G401 (cell line): Measurements from ENCODE around the gene CAPZA1. TPM values are rescaled to one million over a fixed set of nuclear protein-coding genes. Genes with fewer than 3 reads are reported as not detected.
"Not testable (repeated sequence)": the region's sequence is repeated elsewhere in the genome, so short reads cannot be mapped to it uniquely, and the experiment has no call there.

Experiments
- DNase-seq: peaks from one replicate; pipeline ENCODE4 v3.0.0-alpha.2; 2015; ENCODE audit warnings: low spot score
- in situ Hi-C: cut with HindIII; loops from 2 replicates; pipeline ENCODE4 v1.10.0; 2016; ENCODE audit warnings: low sequenced_read_pairs, mixed read lengths
- total RNA-seq: library from RNA; depleted of rRNA; stranded (reverse); fragments of >200 nt; shearing (Covaris generic); gene quantifications from 2 replicates; pipeline ENCODE4 v1.2.3, GENCODE V29; 2014

CAPZA1 gene
- total RNA-seq, 1 experiment from 2014 or later, result 371 TPM

GRCh38 chr1:112625696-112626095 lies 6.1 kb downstream of the CAPZA1 start:
- peak; percentile 26 for DNase-seq
- in situ Hi-C loops, result no loop called here

DNA sequence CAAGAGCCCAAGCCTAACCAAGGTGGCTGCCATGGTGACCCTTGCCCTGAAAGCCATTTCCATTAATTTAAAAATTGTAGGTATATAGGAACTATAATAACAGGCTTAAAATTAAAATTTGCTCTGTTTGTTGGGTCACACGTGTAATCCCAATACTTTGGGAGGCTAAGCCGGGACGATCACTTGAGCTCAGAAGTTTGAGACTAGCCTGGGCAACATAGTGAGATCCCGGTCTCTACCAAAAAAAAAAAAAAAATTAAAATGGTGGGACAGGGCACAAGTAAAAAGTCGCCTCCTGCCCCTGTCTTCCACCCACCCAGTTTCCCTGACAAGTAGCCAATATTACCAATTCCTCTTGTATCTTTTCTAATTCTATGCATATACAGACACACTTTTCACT lies 6.6 kb downstream of the CAPZA1 start:
- no peak for DNase-seq
- in situ Hi-C loops, result no loop called here

DNA sequence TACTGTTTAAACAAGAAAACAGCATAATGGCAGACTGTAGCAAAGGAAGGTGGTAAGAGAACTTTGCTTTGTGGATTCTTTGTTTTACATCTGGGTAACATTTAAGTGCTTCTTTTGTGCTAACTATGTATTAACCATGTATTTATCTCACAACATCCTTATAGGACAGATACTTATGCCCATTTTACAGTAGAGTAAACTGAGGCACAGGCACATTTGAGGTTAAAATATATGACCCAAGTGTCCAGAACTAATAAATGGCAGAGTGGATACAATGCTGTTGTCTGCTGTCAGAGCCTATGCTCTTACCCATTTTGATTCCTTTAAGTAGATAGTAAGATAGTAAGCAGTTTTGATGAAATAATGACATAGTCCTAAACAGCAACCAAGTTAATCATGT lies 7.3 kb downstream of the CAPZA1 start:
- in situ Hi-C loops, result no loop called here
- DNase-seq, result no peak

GRCh38 chr1:112628516-112628915 lies 8.9 kb downstream of the CAPZA1 start:
- in situ Hi-C loops, result no loop called here
- no peak for DNase-seq

DNA sequence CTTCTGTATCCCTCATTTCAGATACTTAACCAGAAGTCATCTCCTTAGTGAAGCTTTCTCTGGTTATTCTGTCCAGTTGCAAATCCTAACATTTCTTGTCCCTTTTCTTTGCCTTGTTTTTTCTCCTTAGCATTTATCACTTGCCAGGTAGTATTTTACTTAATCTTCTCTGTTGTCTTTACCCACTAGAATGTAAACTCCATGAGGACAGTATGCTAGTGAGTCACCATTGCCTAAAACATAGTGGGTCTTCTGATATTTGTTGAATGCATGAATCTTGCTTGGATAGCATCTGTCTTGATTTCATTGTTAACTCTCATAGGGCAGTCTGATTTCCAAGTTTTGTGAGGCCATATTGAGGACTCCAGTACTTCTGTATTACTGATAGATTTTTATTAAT lies 9.6 kb downstream of the CAPZA1 start:
- no peak for DNase-seq
- in situ Hi-C loops, result no loop called here

DNA sequence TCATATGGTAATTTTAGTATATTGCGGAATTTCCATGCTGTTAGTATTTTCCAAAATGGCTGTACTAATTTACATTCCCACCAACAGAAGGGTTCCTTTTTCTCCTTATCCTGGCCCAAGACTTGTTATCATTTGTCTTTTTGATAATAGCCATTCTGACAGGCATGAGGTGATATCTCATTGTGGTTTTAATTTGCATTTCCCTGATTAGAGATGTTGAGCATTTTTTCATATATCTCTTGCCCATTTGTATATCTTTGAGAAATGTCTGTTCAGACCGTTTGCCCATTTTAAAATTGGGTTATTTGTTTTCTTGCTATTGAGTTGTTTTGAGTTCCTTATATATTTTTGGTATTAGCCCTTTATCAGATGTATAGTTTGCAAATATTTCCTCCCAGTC lies 14.0 kb downstream of the CAPZA1 start:
- in situ Hi-C loops, result no loop called here

DNA sequence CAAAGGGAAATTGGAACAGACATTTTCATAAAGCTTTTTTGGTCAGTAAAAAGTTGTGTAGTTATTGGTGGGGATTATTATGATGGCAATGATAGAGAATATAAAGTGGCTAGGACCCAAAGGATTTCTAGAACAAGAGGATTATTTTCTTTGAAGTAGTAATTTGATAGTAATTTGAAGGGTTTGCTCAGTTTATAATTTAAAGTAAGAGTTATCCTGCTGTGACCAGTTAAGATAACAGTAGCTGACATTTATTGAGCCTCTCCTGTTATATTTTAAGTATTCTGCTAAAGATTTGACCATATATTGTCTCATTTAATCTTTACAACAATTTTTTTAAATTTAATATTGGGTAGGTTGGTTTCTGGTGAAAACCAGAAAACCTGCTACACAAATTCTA lies 14.7 kb downstream of the CAPZA1 start:
- in situ Hi-C loops, result no loop called here
- DNase-seq, result no peak

More for the DNA sequence above, 14.0 kb downstream of the CAPZA1 start:
- DNase-seq, result no peak

GRCh38 chr1:112636056-112636455 lies 16.4 kb downstream of the CAPZA1 start:
- in situ Hi-C loops, result no loop called here
- no peak for DNase-seq

- no peak for DNase-seq
- in situ Hi-C loops, result no loop called here
Observed at GRCh38 chr1:112636597-112637253, 17.1 kb downstream of the CAPZA1 start.

GRCh38 chr1:112637254-112638109 lies 17.9 kb downstream of the CAPZA1 start:
- in situ Hi-C loops, result no loop called here
- DNase-seq, result no peak

- DNase-seq, result no peak
- in situ Hi-C loops, result no loop called here
Observed at GRCh38 chr1:112638110-112638428, 18.4 kb downstream of the CAPZA1 start.

GRCh38 chr1:112640437-112640836 lies 20.8 kb downstream of the CAPZA1 start:
- in situ Hi-C loops, result not testable (repeated sequence)

DNA sequence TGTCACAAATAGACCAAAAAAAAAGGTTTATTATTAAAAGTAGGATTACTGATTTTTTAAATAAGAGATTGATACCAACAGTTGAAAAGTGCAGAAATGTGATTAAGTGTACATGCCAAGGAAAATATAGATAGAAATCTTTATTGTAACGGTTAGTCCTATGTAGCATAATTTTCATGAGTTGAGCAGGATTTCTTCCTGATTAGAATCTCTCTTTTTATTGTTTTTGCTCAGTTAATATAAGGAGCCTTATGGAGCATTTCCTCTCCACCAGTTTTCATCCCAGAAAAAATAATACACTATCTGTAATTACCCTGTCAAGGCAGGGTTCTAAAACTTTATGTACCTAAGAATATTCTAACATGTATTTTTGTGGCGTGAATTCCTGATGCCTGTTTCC lies 23.4 kb downstream of the CAPZA1 start:
- in situ Hi-C loops, result no loop called here

More at GRCh38 chr1:112640437-112640836, 20.8 kb downstream of the CAPZA1 start:
- DNase-seq, result not testable (repeated sequence)

DNA sequence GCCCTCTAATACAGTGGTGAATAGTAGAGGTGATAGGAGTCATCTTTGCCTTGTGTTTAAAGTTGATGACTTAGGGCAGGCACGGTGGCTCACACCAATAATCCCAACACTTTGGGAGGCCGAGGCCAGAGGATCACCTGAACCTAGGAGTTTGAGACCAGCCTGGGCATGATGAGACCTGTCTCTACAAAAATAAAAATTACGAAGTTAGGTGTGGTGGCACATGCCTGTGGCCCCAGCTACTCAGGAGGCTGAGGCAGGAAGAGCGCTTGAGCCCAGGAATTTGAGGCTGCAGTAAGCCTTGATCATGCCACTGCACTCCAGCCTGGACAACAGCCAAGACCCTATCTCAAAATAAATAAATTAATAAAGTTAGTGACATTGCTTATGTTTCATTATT lies 26.6 kb downstream of the CAPZA1 start:
- no peak for DNase-seq

More for the DNA sequence above, 23.4 kb downstream of the CAPZA1 start:
- DNase-seq, result no peak

GRCh38 chr1:112651205-112651604 lies 31.6 kb downstream of the CAPZA1 start:
- DNase-seq, result no peak
- in situ Hi-C loops, result no loop called here

More for the DNA sequence above, 26.6 kb downstream of the CAPZA1 start:
- in situ Hi-C loops, result no loop called here

GRCh38 chr1:112665857-112666256 lies 46.2 kb downstream of the CAPZA1 start:
- in situ Hi-C loops, result no loop called here
- no peak for DNase-seq

DNA sequence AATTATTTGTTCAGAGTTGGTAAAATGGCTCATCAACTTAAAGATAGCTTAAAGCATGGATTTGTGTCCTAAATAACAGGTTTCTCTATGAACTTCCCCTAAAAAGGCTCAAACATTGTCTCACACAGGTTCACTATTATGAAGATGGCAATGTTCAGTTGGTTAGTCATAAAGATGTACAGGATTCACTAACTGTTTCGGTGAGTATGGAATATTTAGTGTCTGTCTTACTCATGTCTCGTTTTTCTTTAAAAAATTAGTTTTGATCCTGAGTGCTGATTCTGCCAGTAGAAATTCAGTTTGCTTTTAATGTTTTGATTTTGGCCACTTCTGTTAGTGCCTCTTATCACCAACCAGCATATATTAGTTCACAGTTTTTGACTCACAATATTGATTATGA lies 47.3 kb downstream of the CAPZA1 start:
- in situ Hi-C loops, result no loop called here
- DNase-seq, result no peak

- in situ Hi-C loops, result no loop called here
- no peak for DNase-seq
Observed at GRCh38 chr1:112672009-112672408, 52.4 kb downstream of the CAPZA1 start.

- no peak for DNase-seq
- in situ Hi-C loops, result no loop called here
Observed at GRCh38 chr1:112672842-112673241, 53.2 kb downstream of the CAPZA1 start.

DNA sequence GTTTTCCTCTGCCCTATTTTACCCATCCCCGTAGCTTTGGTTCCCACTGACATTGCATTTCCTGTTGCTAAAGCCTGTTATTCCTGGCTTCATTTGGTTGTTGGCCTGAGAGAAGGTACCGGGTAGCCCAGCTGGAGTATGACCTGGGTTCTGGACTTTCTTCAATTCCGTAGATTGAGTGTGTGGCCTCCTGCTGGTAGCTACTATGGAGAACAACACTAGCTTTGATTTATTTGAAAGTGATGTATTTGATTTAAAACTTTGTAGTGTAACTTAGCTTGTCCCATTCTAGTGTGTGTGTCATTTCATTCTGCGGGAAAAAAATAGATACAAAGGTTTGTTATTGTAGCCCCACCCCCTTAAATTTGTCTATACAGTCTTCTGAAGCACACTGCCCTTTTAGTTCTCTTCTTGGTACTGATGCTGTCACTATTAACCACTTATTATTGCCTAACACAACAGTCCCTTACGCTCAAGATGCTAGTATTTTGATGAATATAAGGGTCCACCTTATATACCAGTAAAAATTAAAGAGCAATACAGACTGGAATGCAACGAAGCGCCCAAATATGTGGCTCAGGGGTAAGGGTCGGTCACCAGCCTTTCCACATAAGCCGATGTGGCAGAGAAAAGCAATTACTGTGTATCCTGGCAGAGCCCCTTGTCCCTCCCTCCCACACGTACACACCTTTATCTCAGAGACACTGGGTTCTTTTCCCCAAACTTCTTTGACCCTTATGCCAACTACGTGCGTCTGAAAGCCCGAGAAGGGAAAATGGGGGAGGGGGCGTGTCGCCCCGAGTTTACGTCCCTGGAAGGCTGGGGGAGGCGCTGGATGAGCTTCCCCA lies 54.2 kb downstream of the CAPZA1 start:
- in situ Hi-C loops, result no loop called here
- peak; percentile 15 for DNase-seq
